H1 (cell line): ENCODE results near the gene WNT1. TPM values are rescaled to one million over a fixed set of nuclear protein-coding genes. Genes with fewer than 3 reads are reported as not detected.

Experiments
- CTCF ChIA-PET: fragments of 300-600 bp; sonication (Branson Sonifier 250); formaldehyde crosslinking; loops from one replicate; lab custom pipeline; 2021; ENCODE audit not compliant: partially characterized antibody; lab: Charles Lee
- POLR2A ChIA-PET: fragments of 300-600 bp; sonication (Branson Sonifier 250); formaldehyde crosslinking; loops from one replicate; lab custom pipeline; 2021; ENCODE audit warnings: inconsistent platforms; ENCODE audit not compliant: partially characterized antibody; lab: Charles Lee
- DNase-seq, 2 experiments: peaks; one replicate each; pipeline versions ENCODE4 v3.0.0 to v3.0.0-alpha.2; 2010 to 2022; ENCODE audit warnings: low spot score in 2 of 2, low read depth in 1 of 2, mixed read lengths in 1 of 2
- FAIRE-seq: peaks from 2 replicates; lab custom pipeline; 2011; peaks lifted over from hg19 to GRCh38; lab: Jason Lieb, UNC
- H2AFZ ChIP-seq: 2 replicates; pipeline ENCODE4 v1.8.1; 2012; ENCODE audit warnings: low read length, inconsistent platforms
- H2AK5ac ChIP-seq: 2 replicates; pipeline ENCODE4 v1.6.1; 2013; ENCODE audit warnings: low read depth, low read length
- H2BK120ac ChIP-seq: replicated peaks from 2 replicates; pipeline ENCODE3; 2013; ENCODE audit warnings: low read depth, low read length, inconsistent platforms
- H2BK12ac ChIP-seq: 2 replicates; pipeline ENCODE4 v1.6.1; 2013; ENCODE audit warnings: low read depth, low read length
- H2BK15ac ChIP-seq: 2 replicates; pipeline ENCODE4 v1.6.1; 2013; ENCODE audit warnings: low read length
- H2BK20ac ChIP-seq: 2 replicates; pipeline ENCODE4 v1.6.1; 2013; ENCODE audit warnings: low read length
- H2BK5ac ChIP-seq: 2 replicates; pipeline ENCODE4 v1.6.1; 2013; ENCODE audit warnings: low read depth, low read length
- H3K14ac ChIP-seq: 2 replicates; pipeline ENCODE4 v1.6.1; 2013; ENCODE audit warnings: inconsistent platforms; ENCODE audit not compliant: insufficient read length
- H3K18ac ChIP-seq: 2 replicates; pipeline ENCODE4 v1.6.1; 2013; ENCODE audit warnings: low read length; ENCODE audit errors: extremely low read depth
- H3K23ac ChIP-seq: 2 replicates; pipeline ENCODE4 v1.6.1; 2013; ENCODE audit warnings: inconsistent platforms; ENCODE audit not compliant: insufficient read length
- H3K23me2 ChIP-seq: 2 replicates; pipeline ENCODE4 v1.6.1; 2013; ENCODE audit warnings: low read depth, low read length
- H3K27ac ChIP-seq: 2 replicates; pipeline ENCODE4 v1.6.1; 2011; ENCODE audit warnings: low read depth, low read length, inconsistent platforms
- H3K27me3 ChIP-seq, 4 experiments: replicated peaks in 1 of 4; 1 replicate in 1 of 4; 2 replicates in 3 of 4; pipeline versions ENCODE4 v1.6.1 to v1.8.1; 2011 to 2013; ENCODE audit warnings: low read length in 3 of 4, mild to moderate bottlenecking in 3 of 4, inconsistent platforms in 2 of 4, mixed read lengths in 2 of 4, moderate library complexity in 1 of 4; ENCODE audit not compliant: control insufficient read depth in 3 of 4, insufficient read depth in 3 of 4; ENCODE audit errors: extremely low read depth in 1 of 4
- H3K36me3 ChIP-seq, 4 experiments: 2 replicates each; pipeline versions ENCODE4 v1.6.1 to v1.8.1; 2011 to 2013; ENCODE audit warnings: mild to moderate bottlenecking in 4 of 4, low read length in 3 of 4, moderate library complexity in 2 of 4, control low read depth in 1 of 4, inconsistent platforms in 1 of 4; ENCODE audit not compliant: insufficient read depth in 4 of 4, control insufficient read depth in 2 of 4
- H3K4ac ChIP-seq: replicated peaks from 2 replicates; pipeline ENCODE3; 2013; ENCODE audit warnings: low read length, low read depth, mixed read lengths, inconsistent platforms; ENCODE audit not compliant: insufficient read length
- H3K4me1 ChIP-seq, 4 experiments: replicated peaks in 1 of 4; 1 replicate in 1 of 4; 2 replicates in 3 of 4; pipeline versions ENCODE4 v1.6.1 to v1.8.1; 2011 to 2013; ENCODE audit warnings: low read length in 3 of 4, inconsistent platforms in 2 of 4, mixed read lengths in 1 of 4; ENCODE audit not compliant: insufficient read depth in 4 of 4, control insufficient read depth in 3 of 4
- H3K4me2 ChIP-seq, 2 experiments: 2 replicates each; pipeline versions ENCODE4 v1.6.1 to v1.8.1; 2011 to 2013; ENCODE audit warnings: low read depth in 2 of 2, low read length in 2 of 2, control low read depth in 1 of 2, inconsistent platforms in 1 of 2, mild to moderate bottlenecking in 1 of 2; ENCODE audit not compliant: insufficient read depth in 1 of 2
- H3K4me3 ChIP-seq, 4 experiments: fragments of 200-600, 300-600 bp in 1 of 4; sonication (generic), shearing (Covaris generic), sonication (Bioruptor Twin) in 1 of 4; 2 replicates each; pipeline versions ENCODE4 v1.5.1 to v1.8.1; 2011 to 2016; ENCODE audit warnings: low read length in 4 of 4, low read depth in 3 of 4, control low read depth in 2 of 4, inconsistent platforms in 2 of 4, mild to moderate bottlenecking in 2 of 4, mixed read lengths in 1 of 4, moderate library complexity in 1 of 4; ENCODE audit not compliant: insufficient read depth in 2 of 4; ENCODE audit errors: extremely low read depth in 1 of 4
- H3K56ac ChIP-seq: replicated peaks from 2 replicates; pipeline ENCODE3; 2013; ENCODE audit warnings: low read depth, mild to moderate bottlenecking, mixed read lengths, low read length, inconsistent platforms; ENCODE audit not compliant: insufficient read length
- H3K79me1 ChIP-seq: 2 replicates; pipeline ENCODE4 v1.6.1; 2013; ENCODE audit warnings: low read depth, low read length, control low read depth
- H3K79me2 ChIP-seq, 2 experiments: 2 replicates each; pipeline versions ENCODE4 v1.6.1 to v1.8.1; 2012 to 2013; ENCODE audit warnings: low read length in 2 of 2, mild to moderate bottlenecking in 2 of 2, inconsistent platforms in 1 of 2; ENCODE audit not compliant: insufficient read depth in 2 of 2, control insufficient read depth in 1 of 2
- H3K9ac ChIP-seq, 4 experiments: replicated peaks in 1 of 4; 1 replicate in 1 of 4; 2 replicates in 3 of 4; pipeline versions ENCODE4 v1.6.1 to v1.8.1; 2011 to 2013; ENCODE audit warnings: low read depth in 3 of 4, low read length in 3 of 4, control low read depth in 2 of 4, mild to moderate bottlenecking in 2 of 4, moderate library complexity in 2 of 4, inconsistent platforms in 1 of 4; ENCODE audit errors: extremely low read depth in 1 of 4
- H3K9me3 ChIP-seq, 2 experiments: 2 replicates each; pipeline versions ENCODE4 v1.6.1 to v1.8.1; 2012 to 2013; ENCODE audit warnings: mild to moderate bottlenecking in 2 of 2, moderate library complexity in 2 of 2, control low read depth in 1 of 2, inconsistent platforms in 1 of 2, low read depth in 1 of 2, low read length in 1 of 2, mixed read lengths in 1 of 2; ENCODE audit not compliant: insufficient read depth in 2 of 2
- H4K20me1 ChIP-seq, 2 experiments: replicated peaks in 1 of 2; 2 replicates each; pipeline versions ENCODE3 to v1.8.1; 2011 to 2013; ENCODE audit warnings: inconsistent platforms in 2 of 2, low read length in 2 of 2, mild to moderate bottlenecking in 1 of 2; ENCODE audit not compliant: insufficient read depth in 2 of 2, control insufficient read depth in 1 of 2
- H4K5ac ChIP-seq: 2 replicates; pipeline ENCODE4 v1.6.1; 2013; ENCODE audit warnings: low read length, low read depth, mixed read lengths, inconsistent platforms; ENCODE audit not compliant: insufficient read length
- H4K8ac ChIP-seq: 2 replicates; pipeline ENCODE4 v1.8.0; 2013; ENCODE audit warnings: mild to moderate bottlenecking, moderate library complexity, low read length, inconsistent platforms; ENCODE audit not compliant: insufficient read depth; ENCODE audit errors: extremely low read depth
- H4K91ac ChIP-seq: replicated peaks from 2 replicates; pipeline ENCODE3; 2013; ENCODE audit warnings: low read length, mixed read lengths, inconsistent platforms; ENCODE audit not compliant: insufficient read length
- CREB1 ChIP-seq: IDR thresholded peaks from 2 replicates; pipeline ENCODE4 v1.6.1; 2012; ENCODE audit warnings: inconsistent platforms
- CTBP2 ChIP-seq: IDR thresholded peaks from 2 replicates; pipeline ENCODE4 v1.7.0; 2011; ENCODE audit warnings: borderline replicate concordance, mild to moderate bottlenecking, moderate library complexity, mixed read lengths, low read length; ENCODE audit not compliant: insufficient read depth, insufficient read length
- EGR1 ChIP-seq: IDR thresholded peaks from 2 replicates; pipeline ENCODE4 v1.6.1; 2011; ENCODE audit warnings: low read depth, low read length, borderline replicate concordance
- FOSL1 ChIP-seq: IDR thresholded peaks from 2 replicates; pipeline ENCODE4 v1.6.1; 2011; ENCODE audit warnings: mild to moderate bottlenecking, low read depth, low read length, moderate library complexity; ENCODE audit not compliant: insufficient read depth
- JUN ChIP-seq: IDR thresholded peaks from 2 replicates; pipeline ENCODE4 v1.6.1; 2011; ENCODE audit warnings: low read depth, mild to moderate bottlenecking, improper control_type of control experiment, low read length
- JUND ChIP-seq: IDR thresholded peaks from 2 replicates; pipeline ENCODE4 v1.6.1; 2011; ENCODE audit warnings: mild to moderate bottlenecking, improper control_type of control experiment, low read length
- POU5F1 ChIP-seq: IDR thresholded peaks from 2 replicates; pipeline ENCODE4 v1.6.1; 2011; ENCODE audit warnings: low read depth, mild to moderate bottlenecking, low read length, moderate library complexity
- RFX5 ChIP-seq: IDR thresholded peaks from 2 replicates; pipeline ENCODE4 v1.6.1; 2011; ENCODE audit warnings: low read depth, low read length, improper control_type of control experiment, borderline replicate concordance
- SAP30 ChIP-seq: fragments of 300-600 bp; sonication (generic); IDR thresholded peaks from 2 replicates; pipeline ENCODE4 v1.7.1; 2012; ENCODE audit warnings: low read length, moderate library complexity, mild to moderate bottlenecking, inconsistent platforms; ENCODE audit not compliant: insufficient read depth, insufficient replicate concordance
- SIN3A ChIP-seq, 2 experiments: IDR thresholded peaks in 1 of 2; conservative IDR thresholded peaks in 1 of 2; 2 replicates each; pipeline ENCODE4 v1.6.1; 2011 to 2012; ENCODE audit warnings: low read length in 2 of 2, improper control_type of control experiment in 1 of 2, low read depth in 1 of 2, mild to moderate bottlenecking in 1 of 2
- SIX5 ChIP-seq: IDR thresholded peaks from 2 replicates; pipeline ENCODE4 v1.6.1; 2011; ENCODE audit warnings: mild to moderate bottlenecking, low read depth, low read length
- SP2 ChIP-seq: IDR thresholded peaks from 2 replicates; pipeline ENCODE4 v1.6.1; 2012; ENCODE audit warnings: mild to moderate bottlenecking, low read length, inconsistent platforms
- TEAD4 ChIP-seq: IDR thresholded peaks from 2 replicates; pipeline ENCODE4 v1.6.1; 2012; ENCODE audit warnings: low read depth, low read length, inconsistent platforms, mixed read lengths
- ZNF274 ChIP-seq: IDR thresholded peaks from 2 replicates; pipeline ENCODE4 v1.7.0; 2012; ENCODE audit warnings: low read length, borderline replicate concordance; ENCODE audit errors: extremely low read depth
- WGBS, 2 experiments: shearing (Covaris generic) in 1 of 2; methylation state at CpG; one replicate each; pipeline versions ENCODE4 v1.1.6 to v1.1.7; 2013 to 2015; ENCODE audit warnings: low lambda C conversion rate in 2 of 2, mixed read lengths in 2 of 2, inconsistent platforms in 1 of 2, low coverage in 1 of 2, missing lambda C conversion rate in 1 of 2; ENCODE audit not compliant: insufficient replicate concordance in 2 of 2, insufficient coverage in 1 of 2, insufficient read length in 1 of 2; ENCODE audit errors: extremely low coverage in 1 of 2, missing lambda C conversion rate in 1 of 2; 5-methylcytosine and 5-hydroxymethylcytosine counted together
- polyA plus RNA-seq, 7 experiments: library from polyadenylated mRNA; depleted of rRNA in 3 of 7; stranded (reverse) in 5 of 7; unstranded in 2 of 7; fragments of >200 nt in 5 of 7; fragments of 200-250 nt in 2 of 7; gene quantifications; 1 replicate in 5 of 7; 2 replicates in 1 of 7; 4 replicates in 1 of 7; pipeline versions ENCODE4 v1.2.1 to v1.2.3, GENCODE V29; 2011 to 2013; ENCODE audit warnings: missing spikeins in 2 of 7, mixed read lengths in 2 of 7
- total RNA-seq: library from RNA; stranded (reverse); fragmentation: NEBNext Ultra II Directional; extraction: Animal tissue kit (Norgen Biotek cat#: 25700); gene quantifications from 2 replicates; pipeline ENCODE4 v1.2.1, GENCODE V29; 2021

The WNT1 gene
- total and polyA plus RNA-seq, 2 of the 8 experiments (the other 6 are each of a cell fraction or from before 2014, with no cell fraction given): not detected

- H4K91ac ChIP-seq: no peak overlapping the region
- CTCF ChIA-PET: interaction anchor here (0.9 to 20.2 kb wide), 14 partner anchors 13 to 101 kb away, joined by 3 to 280 read pairs (median 7); partner anchors contain the start of genes ARF3, DDX23, FKBP11 and WNT10B
These were observed 39.3 kb upstream of the WNT1 start for GRCh38 chr12:48938805-48939204.

More at GRCh38 chr12:48938805-48939204, 39.3 kb upstream of the WNT1 start:
- FAIRE-seq (no peak), DNase-seq (no peak)
- no peaks in the 10 kb centered on the region for H3K4me1 ChIP-seq
- 94% methylated on average over 7 of the region's 7 CpGs; no CpG with 5 or more reads in 1 of the 2 experiments for whole genome bisulfite sequencing, 2 experiments
- no peaks in the 10 kb centered on the region for H3K23me2 ChIP-seq
- H3K4me2 ChIP-seq: no peak overlapping the region
- peaks cover 24 to 62% (median 44%) of the 10 kb centered on the region in 4 experiments for H3K36me3 ChIP-seq
- H3K4ac ChIP-seq: no peak overlapping the region
- H3K9ac ChIP-seq: no peak overlapping the region
- H3K79me2 ChIP-seq: peaks cover 0 to 26% of the 10 kb centered on the region in 2 experiments; a peak in 2 of 4 replicates
- no peak overlapping the region for H4K5ac ChIP-seq
- no peak overlapping the region for H4K8ac ChIP-seq
- H3K14ac ChIP-seq: no peak overlapping the region
- no peak overlapping the region for H2BK5ac ChIP-seq
- H3K18ac ChIP-seq: no peak overlapping the region
- H2AFZ ChIP-seq: no peak overlapping the region
- H2BK12ac ChIP-seq: no peak overlapping the region
- H2AK5ac ChIP-seq: no peak overlapping the region
- H3K23ac ChIP-seq: no peak overlapping the region
- no peak overlapping the region for H3K4me3 ChIP-seq
- H2BK20ac ChIP-seq: no peak overlapping the region
- H3K79me1 ChIP-seq: peaks cover 3% of the 10 kb centered on the region
- H3K27me3 ChIP-seq: no peaks in the 10 kb centered on the region
- no peak overlapping the region for H2BK120ac ChIP-seq
- POLR2A ChIA-PET: interaction anchor here (1.3 to 8.7 kb wide), 3 partner anchors 10 to 111 kb away, joined by 4 to 77 read pairs (median 6); partner anchors contain the start of gene ARF3
- H2BK15ac ChIP-seq: no peak overlapping the region
- no peak overlapping the region for H3K27ac ChIP-seq
- H3K56ac ChIP-seq: no peak overlapping the region
- TF ChIP-seq EGR1 (no peak), RFX5 (no peak), POU5F1 (no peak), SIN3A (conservative IDR thresholded peaks at IDR 0.05 in 1 of 2, IDR thresholded peaks at IDR 0.05 in 1 of 2; ENCODE audit: low read depth in 1 of 2, low read length in 2 of 2) (no peak), SAP30 (no peak), JUN (no peak), CTBP2 (no peak), SP2 (no peak), CREB1 (no peak), FOSL1 (no peak), ZNF274 (no peak), TEAD4 (no peak), SIX5 (no peak), JUND (no peak)
- H3K9me3 ChIP-seq: no peaks in the 10 kb centered on the region
- H4K20me1 ChIP-seq: peaks cover 20 to 36% of the 10 kb centered on the region in 2 experiments
